Psoas muscle (tissue), 8 donors: ENCODE data around the gene CRB3. TPM values are rescaled to one million over a fixed set of nuclear protein-coding genes. Genes with fewer than 3 reads are reported as not detected.

Experiments used
- ATAC-seq, 4 donors: fragments of 200-7000 bp; cut with Tn5 transposase; one replicate each; pipeline ENCODE4 v1.9.1; 2020; ENCODE audit warnings: moderate library complexity in 3 of 4, mild to moderate bottlenecking in 2 of 4
- DNase-seq, 2 donors: peaks; one replicate each; pipeline ENCODE4 v3.0.0-alpha.2; 2020
- H3K27ac ChIP-seq: fragments of 200-600 bp; one replicate; pipeline ENCODE4 v1.8.0; 2022
- H3K27me3 ChIP-seq, 3 donors: fragments of 200-600 bp in 1 of 3; one replicate each; pipeline versions ENCODE4 v1.6.1 to v1.8.0; 2013 to 2022; ENCODE audit warnings: low read length in 2 of 3, mild to moderate bottlenecking in 2 of 3, moderate library complexity in 1 of 3; ENCODE audit not compliant: insufficient read depth in 3 of 3
- H3K36me3 ChIP-seq, 2 donors: fragments of 200-600 bp in 1 of 2; one replicate each; pipeline versions ENCODE4 v1.6.1 to v1.8.0; 2013 to 2022; ENCODE audit warnings: low read depth in 1 of 2, mild to moderate bottlenecking in 1 of 2, moderate library complexity in 1 of 2; ENCODE audit not compliant: insufficient read depth in 1 of 2
- H3K4me1 ChIP-seq: fragments of 200-600 bp; one replicate; pipeline ENCODE4 v1.8.0; 2022
- H3K4me3 ChIP-seq: fragments of 200-600 bp; one replicate; pipeline ENCODE4 v1.8.0; 2022; ENCODE audit warnings: mild to moderate bottlenecking
- H3K9me3 ChIP-seq: fragments of 200-600 bp; one replicate; pipeline ENCODE4 v1.8.0; 2022
- CTCF ChIP-seq: fragments of 200-600 bp; IDR thresholded peaks from one replicate; pipeline ENCODE4 v1.8.0; 2022; ENCODE audit warnings: antibody characterized with exemption
- WGBS, 3 donors: extraction: QIAGEN DNeasy Blood & Tissue Kit; methylation state at CpG; one replicate each; pipeline versions ENCODE4 v1.1.6 to v1.1.7; 2013; 5-methylcytosine and 5-hydroxymethylcytosine counted together
- intact Hi-C, 2 donors: fragments of 100-400 bp; cut with DNase I; formaldehyde crosslinking; loops; one replicate each; pipeline versions ENCODE4 v1.11.0 to v1.14.2; 2022
- polyA plus RNA-seq, 3 donors: library from polyadenylated mRNA; stranded (reverse); fragments of 200-250 nt; gene quantifications; one replicate each; pipeline ENCODE4 v1.2.3, GENCODE V29; 2013
- total RNA-seq, 4 donors: library from RNA; stranded (reverse); fragmentation: NEBNext Ultra II Directional in 2 of 4; extraction: Animal tissue kit (Norgen Biotek cat#: 25700) in 2 of 4; gene quantifications; one replicate each; pipeline versions ENCODE4 v1.2.1 to v1.2.4, GENCODE V29; 2021 to 2023
- donor health status: healthy with polysubstance abuse.
- donor health status: DM: no; HTN: no; CAD: no; lungs with moderate emphysema.
- donor health status: Bipolar disorder and iron deficiency.
- donor health status: healthy.
- donor health status: DM: yes; HTN: yes; CAD: no.
- donor health status: DM: no; HTN: no; CAD: no.
- donor health status: DM: no; HTN: no; CAD: no.
- donor health status: DM: yes; HTN: yes; CAD: no.

CRB3 gene
- total and polyA plus RNA-seq, 7 donors: 0.23 to 0.38 TPM; not detected in 5

- TF ChIP-seq CTCF: no peak
- WGBS, 3 donors: 63 to 75% (median 67%) methylated on average over 7 of the region's 7 CpGs
- Histone ChIP-seq H3K4me3 (no peak overlapping the region), H3K9me3 (no peaks in the 10 kb centered on the region), H3K27me3 (peaks cover 0 to 29% (median 21%) of the 10 kb centered on the region in 3 donors), H3K36me3 (no peaks in the 10 kb centered on the region), H3K27ac (no peak overlapping the region), H3K4me1 (no peaks in the 10 kb centered on the region)
- intact Hi-C loops: no loop called here
- ATAC-seq (no peak), DNase-seq (no peak)
These were observed 34.4 kb downstream of the CRB3 start for GRCh38 chr19:6498294-6499036.

GRCh38 chr19:6499052-6499790 lies 35.1 kb downstream of the CRB3 start:
- ATAC-seq: no peak
- TF ChIP-seq CTCF: no peak
- H3K27me3 ChIP-seq: peaks cover 0 to 29% (median 23%) of the 10 kb centered on the region in 3 donors
- H3K27ac ChIP-seq: no peak overlapping the region
- no peaks in the 10 kb centered on the region for H3K36me3 ChIP-seq
- no peaks in the 10 kb centered on the region for H3K4me1 ChIP-seq
- no peak overlapping the region for H3K4me3 ChIP-seq
- H3K9me3 ChIP-seq: no peaks in the 10 kb centered on the region
- intact Hi-C loops: no loop called here
- DNase-seq: no peak
- WGBS, 3 donors: 56 to 64% (median 62%) methylated on average over 15 to 17 of the region's 17 CpGs

GRCh38 chr19:6500837-6501739 lies 37.0 kb downstream of the CRB3 start:
- H3K4me3 ChIP-seq: peak overlapping the region; percentile 58
- H3K36me3 ChIP-seq: no peaks in the 10 kb centered on the region
- no peak for TF ChIP-seq CTCF
- H3K9me3 ChIP-seq: no peaks in the 10 kb centered on the region
- ATAC-seq (no peak), DNase-seq (no peak)
- no peak overlapping the region for H3K27ac ChIP-seq
- intact Hi-C loops: no loop called here
- WGBS, 3 donors: 47 to 51% (median 51%) methylated on average over 24 of the region's 24 CpGs
- peaks cover 0 to 33% (median 23%) of the 10 kb centered on the region in 3 donors for H3K27me3 ChIP-seq
- no peaks in the 10 kb centered on the region for H3K4me1 ChIP-seq

- no peak for TF ChIP-seq CTCF
- Histone ChIP-seq H3K4me1 (no peaks in the 10 kb centered on the region), H3K4me3 (peak within 1 kb of the TSS; percentile 58), H3K9me3 (no peaks in the 10 kb centered on the region), H3K27ac (no peak within 1 kb of the TSS), H3K27me3 (peaks cover 0 to 33% (median 23%) of the 10 kb centered on the region in 3 donors), H3K36me3 (no peaks in the 10 kb centered on the region)
- intact Hi-C loops: no loop called here
- ATAC-seq: peak in 3 of 4 donors; percentile 25 to 66 (median 48)
- 0 to 1% (median 1%) methylated on average over 26 to 71 of the region's 71 CpGs for WGBS, 3 donors
- peak; percentile 40 to 63 for DNase-seq
These were observed 37.9 kb downstream of the CRB3 start, which contains the start of gene TUBB4A for GRCh38 chr19:6501740-6502648. Gene TUBB4A, minus strand, starts transcription at chr19:6502309. Its CDS starts 97 bp downstream, at chr19:6502212.
